Right lung (tissue), 5 donors: Measurements from ENCODE around the gene HMOX2. TPM values are rescaled to one million over a fixed set of nuclear protein-coding genes. Genes with fewer than 3 reads are reported as not detected.

Source experiments
- DNase-seq, 2 donors: peaks; one replicate each; pipeline ENCODE4 v3.0.0-alpha.2; 2013
- polyA plus RNA-seq, 5 donors: library from polyadenylated mRNA; unstranded; fragments of 120-200 nt; gene quantifications; one replicate each; pipeline versions ENCODE4 v1.2.1 to v1.2.3, GENCODE V29; 2013; ENCODE audit warnings: inconsistent platforms in 1 of 5, low replicate concordance in 1 of 5; ENCODE audit not compliant: insufficient read length in 5 of 5, insufficient read depth in 1 of 5

HMOX2 gene
- polyA plus RNA-seq, 5 donors: 38.7 to 57.1 (median 39.5) TPM

DNA sequence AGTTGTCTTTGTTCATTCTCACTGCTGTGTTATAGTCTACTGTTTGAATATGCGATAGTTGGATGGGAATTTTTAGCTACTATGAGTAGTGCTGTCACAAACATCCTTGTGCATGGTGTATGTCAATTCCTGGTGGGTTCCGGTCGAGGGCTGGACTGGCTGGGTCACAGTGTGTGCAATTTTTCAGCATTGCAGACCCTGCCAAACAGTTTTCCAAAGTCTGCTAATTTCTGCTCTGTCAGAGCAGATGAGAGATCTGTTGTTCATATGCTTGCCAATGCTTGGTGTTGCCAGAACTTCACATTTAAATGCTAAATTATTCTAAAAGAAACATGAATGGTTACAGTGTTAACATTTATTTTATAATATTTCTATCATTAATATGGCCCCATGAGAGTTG lies 76.3 kb downstream of the HMOX2 start:
- DNase-seq: peak; percentile 50 to 54

DNA sequence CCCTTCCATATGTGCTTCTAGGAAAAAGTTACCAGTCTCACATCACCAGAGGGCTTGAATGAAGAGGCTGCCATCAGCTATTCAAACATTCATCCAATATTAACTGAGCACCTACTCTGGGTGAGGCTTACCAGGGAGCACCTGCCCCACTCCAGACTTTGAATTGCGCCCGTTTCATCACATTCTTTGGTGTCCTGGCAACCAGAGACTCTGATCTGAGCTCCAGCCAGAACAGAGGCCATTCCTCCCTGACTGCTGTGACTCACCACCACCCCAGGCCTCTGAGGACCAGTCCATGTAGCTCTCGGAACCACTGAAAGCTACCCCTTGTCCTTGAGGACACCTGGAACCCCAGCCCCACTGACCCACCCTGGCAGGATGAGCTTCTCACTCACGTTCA lies 79.9 kb downstream of the HMOX2 start, which contains the start of gene C16orf96:
C16orf96 (plus strand) TSS at position 229 of the 400 bp plus-strand sequence; CDS start at position 379, 150 bp downstream.
- no peak for DNase-seq

DNA sequence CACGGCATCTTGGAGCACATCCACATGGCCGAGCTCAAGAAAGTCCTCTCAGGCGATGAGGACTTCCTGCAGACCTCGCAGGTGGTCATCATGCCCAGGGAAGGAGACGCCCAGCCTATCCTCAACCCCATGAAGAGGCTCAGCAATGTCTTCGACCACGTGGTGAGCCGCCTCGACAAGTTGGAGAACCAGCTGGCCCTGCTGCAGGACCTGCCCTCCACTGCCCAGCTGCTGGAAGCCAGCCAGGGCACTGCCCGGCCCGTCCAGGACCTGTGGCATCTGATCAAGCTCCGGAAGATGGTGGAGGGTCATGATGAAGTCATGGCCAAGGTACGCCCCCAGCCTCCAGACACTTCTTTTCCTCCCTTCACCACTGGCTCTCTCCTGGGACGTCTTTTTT lies 80.4 kb downstream of the HMOX2 start:
- DNase-seq: no peak

DNA sequence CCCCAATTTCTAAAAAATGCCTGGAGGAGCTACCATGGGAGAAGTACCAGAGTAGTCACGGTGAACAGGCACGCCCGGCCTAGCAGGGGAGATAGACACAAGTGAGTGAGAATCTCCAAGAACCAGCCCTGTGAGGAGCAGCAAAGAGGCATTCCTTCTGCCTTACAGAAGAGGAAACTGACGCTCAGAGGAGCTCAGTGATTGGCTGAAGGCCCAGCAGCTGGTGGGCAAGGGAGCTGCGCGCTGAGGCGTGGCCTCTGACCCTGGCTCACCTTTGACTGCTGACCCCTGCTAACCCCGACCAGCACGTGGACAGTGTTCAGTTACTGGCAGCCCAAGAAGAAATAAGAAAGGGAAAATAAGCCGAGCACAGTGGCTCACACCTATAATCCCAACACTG lies 81.8 kb downstream of the HMOX2 start:
- DNase-seq: no peak

Other genes starting within 250 kb of the HMOX2 start
- gene SRL, start 234.3 kb upstream of the HMOX2 start, polyA plus RNA-seq: 10 to 100 TPM in 1 of 5 donors, 1 to 10 TPM in 4; 4.4 to 25.9 (median 5.7) TPM
- 10 to 100 TPM; 15.4 to 26.4 (median 19.5) TPM for gene TFAP4, start 203.4 kb upstream of the HMOX2 start, polyA plus RNA-seq
- 10 to 100 TPM; 13.7 to 35.3 (median 22.8) TPM for gene GLIS2, start 160.3 kb upstream of the HMOX2 start, polyA plus RNA-seq
- gene PAM16, start 125.1 kb upstream of the HMOX2 start, polyA plus RNA-seq: 10 to 100 TPM; 15.0 to 36.9 (median 26.0) TPM
- gene VASN, start 104.5 kb upstream of the HMOX2 start, polyA plus RNA-seq: 10 to 100 TPM; 10.3 to 24.3 (median 17.1) TPM
- gene CORO7, start 59.8 kb upstream of the HMOX2 start, polyA plus RNA-seq: 10 to 100 TPM; 13.9 to 26.1 (median 18.5) TPM
- gene DNAJA3, start 50.5 kb upstream of the HMOX2 start, polyA plus RNA-seq: 10 to 100 TPM; 30.6 to 39.5 (median 36.1) TPM
- gene NMRAL1, start 1.8 kb upstream of the HMOX2 start, polyA plus RNA-seq: 10 to 100 TPM; 32.9 to 51.1 (median 42.7) TPM
- gene CDIP1, start 62.4 kb downstream of the HMOX2 start, polyA plus RNA-seq: 10 to 100 TPM; 17.1 to 29.3 (median 19.1) TPM
- gene C16orf96, start 79.9 kb downstream of the HMOX2 start, polyA plus RNA-seq: under 1 TPM; 0.27 to 0.54 (median 0.33) TPM
- gene UBALD1, start 138.5 kb downstream of the HMOX2 start, polyA plus RNA-seq: 10 to 100 TPM; 10.2 to 34.0 (median 18.5) TPM
- gene MGRN1, start 148.4 kb downstream of the HMOX2 start, polyA plus RNA-seq: 10 to 100 TPM; 38.2 to 87.7 (median 58.2) TPM
- 10 to 100 TPM; 26.0 to 57.7 (median 31.2) TPM for gene NUDT16L1, start 217.2 kb downstream of the HMOX2 start, polyA plus RNA-seq